Measurements from ENCODE around the gene FKBP5. TPM values are rescaled to one million over a fixed set of nuclear protein-coding genes. Genes with fewer than 3 reads are reported as not detected.

Gene FKBP5
- total RNA-seq, 1 experiment from 2014 or later, result 12.4 TPM

DNA sequence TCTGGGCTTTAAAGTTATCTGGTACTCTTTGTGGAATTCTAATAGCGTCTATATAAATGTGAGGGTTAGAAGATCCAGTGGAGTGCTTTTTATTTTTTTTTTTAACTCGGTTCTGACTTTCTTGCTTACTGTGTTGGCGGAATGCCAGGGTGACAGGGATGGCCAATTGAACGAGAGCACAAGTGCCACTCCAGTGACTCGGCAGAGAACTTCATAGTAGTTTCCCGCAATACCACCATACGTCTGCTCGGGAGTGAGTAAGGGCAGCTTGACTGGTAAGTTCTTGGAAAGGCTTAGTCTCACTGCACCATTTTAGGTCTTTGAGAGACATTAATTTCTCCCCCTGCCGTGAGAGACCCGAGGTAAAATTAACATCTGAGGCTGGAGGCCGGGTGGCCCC is 126.7 kb downstream of the FKBP5 start:
- no TSS peak for BruUV-seq (replicated peaks)
- Histone ChIP-seq H3K4me3 (ENCODE audit: low read length) (no peak overlapping the region), H2AFZ (ENCODE audit: low read length) (peak overlapping the region; percentile 16; the same call in 1 of the 2 replicates), H3K27ac (ENCODE audit: low read length) (no peak overlapping the region), H3K9me2 (replicated peaks; ENCODE audit: low read length) (no peaks in the 10 kb centered on the region), H3K9me3 (ENCODE audit: low read length) (peaks cover 3% of the 10 kb centered on the region; the same call in 1 of the 2 replicates), H3K79me2 (ENCODE audit: low read length) (no peaks in the 10 kb centered on the region), H3K36me3 (ENCODE audit: low read depth, low read length) (no peaks in the 10 kb centered on the region), H3K27me3 (ENCODE audit: low read length) (peaks cover 22% of the 10 kb centered on the region), H3K9ac (ENCODE audit: low read length) (no peak overlapping the region), H3F3A (ENCODE audit: low read length, unreplicated experiment) (no peaks in the 10 kb centered on the region), H3K4me1 (ENCODE audit: insufficient read depth, low read length) (no peaks in the 10 kb centered on the region), H4K20me1 (ENCODE audit: low read length) (no peaks in the 10 kb centered on the region), H3K4me2 (ENCODE audit: low read length) (no peak overlapping the region)
- no peak for ATAC-seq
- ChIA-PET CTCF (interaction anchor here (0.6 kb wide), 2 partner anchors 10 to 41 kb away, joined by 3 to 4 read pairs; no protein-coding TSS in a partner anchor), POLR2A (ENCODE audit: unreplicated experiment) (no interaction called here)
- DNase-seq, result peak; percentile 22
- no peak for TF ChIP-seq EZH2phosphoT487 (IDR thresholded peaks at IDR 0.05; ENCODE audit: borderline replicate concordance, low read length)
- no peak for TF ChIP-seq EZH2 (IDR thresholded peaks at IDR 0.05; ENCODE audit: low read length, unreplicated experiment)
- TF ChIP-seq, protein P1, sequence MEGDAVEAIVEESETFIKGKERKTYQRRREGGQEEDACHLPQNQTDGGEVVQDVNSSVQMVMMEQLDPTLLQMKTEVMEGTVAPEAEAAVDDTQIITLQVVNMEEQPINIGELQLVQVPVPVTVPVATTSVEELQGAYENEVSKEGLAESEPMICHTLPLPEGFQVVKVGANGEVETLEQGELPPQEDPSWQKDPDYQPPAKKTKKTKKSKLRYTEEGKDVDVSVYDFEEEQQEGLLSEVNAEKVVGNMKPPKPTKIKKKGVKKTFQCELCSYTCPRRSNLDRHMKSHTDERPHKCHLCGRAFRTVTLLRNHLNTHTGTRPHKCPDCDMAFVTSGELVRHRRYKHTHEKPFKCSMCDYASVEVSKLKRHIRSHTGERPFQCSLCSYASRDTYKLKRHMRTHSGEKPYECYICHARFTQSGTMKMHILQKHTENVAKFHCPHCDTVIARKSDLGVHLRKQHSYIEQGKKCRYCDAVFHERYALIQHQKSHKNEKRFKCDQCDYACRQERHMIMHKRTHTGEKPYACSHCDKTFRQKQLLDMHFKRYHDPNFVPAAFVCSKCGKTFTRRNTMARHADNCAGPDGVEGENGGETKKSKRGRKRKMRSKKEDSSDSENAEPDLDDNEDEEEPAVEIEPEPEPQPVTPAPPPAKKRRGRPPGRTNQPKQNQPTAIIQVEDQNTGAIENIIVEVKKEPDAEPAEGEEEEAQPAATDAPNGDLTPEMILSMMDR (conservative IDR thresholded peaks at IDR 0.05; ENCODE audit: low read depth, low read length), result no peak
- intact Hi-C loops (cut with micrococcal nuclease), result no loop called here

DNA sequence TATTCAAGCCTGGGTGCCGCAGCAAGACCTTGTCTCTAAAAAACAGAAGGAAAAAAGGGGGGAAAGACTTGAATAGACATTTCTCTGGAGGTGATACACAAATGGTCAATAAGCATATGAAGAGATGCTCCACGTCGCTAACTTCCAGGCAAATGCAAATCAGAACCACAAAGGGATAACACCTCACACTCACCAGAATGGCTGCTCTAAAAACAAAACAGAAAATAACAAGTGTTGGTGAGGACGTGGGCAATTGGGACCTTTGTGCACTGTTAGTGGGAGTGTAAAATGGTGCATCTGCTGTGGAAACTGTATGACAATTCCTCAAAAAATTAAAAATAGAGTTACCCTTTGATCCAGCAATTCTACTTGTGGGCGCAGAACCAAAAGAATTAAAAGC is 127.6 kb downstream of the FKBP5 start:
- DNase-seq, result no peak
- POLR2A ChIA-PET (ENCODE audit: unreplicated experiment), result interaction anchor here (0.5 kb wide), 1 partner anchor 53 kb away, joined by 3 read pairs; no protein-coding TSS in a partner anchor

DNA sequence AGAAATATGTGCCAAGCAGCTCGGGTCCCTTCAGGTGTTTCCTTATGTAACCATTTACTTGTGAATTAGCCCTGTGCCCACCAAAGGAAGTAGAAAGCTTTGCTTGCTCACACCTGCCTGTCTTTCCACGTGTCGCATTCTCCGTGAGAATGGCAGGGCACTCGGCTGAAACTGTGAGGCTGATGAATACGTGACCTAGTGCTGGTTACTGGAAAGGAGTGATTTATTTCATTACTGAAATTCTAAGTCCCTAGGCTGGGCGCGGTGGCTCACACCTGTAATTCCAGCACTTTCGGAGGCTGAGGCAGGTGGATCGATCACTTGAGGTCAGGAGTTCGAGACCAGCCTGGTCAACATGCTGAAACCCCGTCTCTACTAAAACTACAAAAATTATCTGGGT is 130.1 kb downstream of the FKBP5 start:
- H3F3A ChIP-seq (ENCODE audit: low read length, unreplicated experiment), result no peaks in the 10 kb centered on the region
- H3K36me3 ChIP-seq (ENCODE audit: low read depth, low read length), result no peaks in the 10 kb centered on the region
- TF ChIP-seq, protein P1 (conservative IDR thresholded peaks at IDR 0.05; ENCODE audit: low read depth, low read length), result no peak
- no peak for TF ChIP-seq EZH2phosphoT487 (IDR thresholded peaks at IDR 0.05; ENCODE audit: borderline replicate concordance, low read length)
- TF ChIP-seq EZH2 (IDR thresholded peaks at IDR 0.05; ENCODE audit: low read length, unreplicated experiment), result no peak
- H3K4me2 ChIP-seq (ENCODE audit: low read length), result no peak overlapping the region
- H3K27ac ChIP-seq (ENCODE audit: low read length), result no peak overlapping the region
- H3K27me3 ChIP-seq (ENCODE audit: low read length), result peaks cover 5% of the 10 kb centered on the region
- no peak overlapping the region for H3K9ac ChIP-seq (ENCODE audit: low read length)
- no peak overlapping the region for H3K4me3 ChIP-seq (ENCODE audit: low read length)
- no peak for ATAC-seq
- H3K9me3 ChIP-seq (ENCODE audit: low read length), result no peaks in the 10 kb centered on the region
- no peaks in the 10 kb centered on the region for H3K4me1 ChIP-seq (ENCODE audit: insufficient read depth, low read length)
- ChIA-PET CTCF (interaction anchor here (0.6 kb wide), 1 partner anchor 36 kb away, joined by 5 read pairs; no protein-coding TSS in a partner anchor), POLR2A (ENCODE audit: unreplicated experiment) (no interaction called here)
- H2AFZ ChIP-seq (ENCODE audit: low read length), result no peak overlapping the region
- no peak for DNase-seq
- no peaks in the 10 kb centered on the region for H4K20me1 ChIP-seq (ENCODE audit: low read length)
- intact Hi-C loops (cut with micrococcal nuclease), result no loop called here
- H3K9me2 ChIP-seq (replicated peaks; ENCODE audit: low read length), result no peaks in the 10 kb centered on the region
- no peaks in the 10 kb centered on the region for H3K79me2 ChIP-seq (ENCODE audit: low read length)
- no TSS peak for BruUV-seq (replicated peaks)

More for the DNA sequence above, 127.6 kb downstream of the FKBP5 start:
- Histone ChIP-seq H3K9me3 (ENCODE audit: low read length) (no peaks in the 10 kb centered on the region), H3K9me2 (replicated peaks; ENCODE audit: low read length) (no peaks in the 10 kb centered on the region), H3K4me1 (ENCODE audit: insufficient read depth, low read length) (no peaks in the 10 kb centered on the region), H3K79me2 (ENCODE audit: low read length) (no peaks in the 10 kb centered on the region), H3K27ac (ENCODE audit: low read length) (no peak overlapping the region), H3K4me2 (ENCODE audit: low read length) (no peak overlapping the region), H4K20me1 (ENCODE audit: low read length) (no peaks in the 10 kb centered on the region), H3K9ac (ENCODE audit: low read length) (no peak overlapping the region), H3F3A (ENCODE audit: low read length, unreplicated experiment) (no peaks in the 10 kb centered on the region), H3K36me3 (ENCODE audit: low read depth, low read length) (no peaks in the 10 kb centered on the region), H3K4me3 (ENCODE audit: low read length) (no peak overlapping the region), H2AFZ (ENCODE audit: low read length) (no peak overlapping the region), H3K27me3 (ENCODE audit: low read length) (peaks cover 22% of the 10 kb centered on the region)
- no peak for ATAC-seq
- intact Hi-C loops (cut with micrococcal nuclease), result no loop called here
- CTCF ChIA-PET, result interaction anchor here (0.6 kb wide), 1 partner anchor 9 kb away, joined by 4 read pairs; no protein-coding TSS in a partner anchor
- TF ChIP-seq, protein P1 (conservative IDR thresholded peaks at IDR 0.05; ENCODE audit: low read depth, low read length), result no peak
- TF ChIP-seq EZH2 (IDR thresholded peaks at IDR 0.05; ENCODE audit: low read length, unreplicated experiment) (no peak), EZH2phosphoT487 (IDR thresholded peaks at IDR 0.05; ENCODE audit: borderline replicate concordance, low read length) (no peak)
- BruUV-seq (replicated peaks), result no TSS peak

All from PC-3 (cell line).